Endometrial microvascular endothelial cells (primary cell): ENCODE measurements around the gene OSBPL9. TPM values are rescaled to one million over a fixed set of nuclear protein-coding genes. Genes with fewer than 3 reads are reported as not detected.

Experiments
- in situ Hi-C: cut with HindIII; loops from 2 replicates; pipeline ENCODE4 v1.10.0; 2017; ENCODE audit warnings: low sequenced_read_pairs, low pct_unique_long_range_greater_than_20kb; ENCODE audit errors: inconsistent ontology term
- total RNA-seq: library from RNA; depleted of rRNA; stranded (reverse); fragments of >200 nt; gene quantifications from one replicate; pipeline ENCODE4 v1.2.3, GENCODE V29; 2015; ENCODE audit errors: inconsistent ontology term

The OSBPL9 gene
- total RNA-seq, 1 donor from 2014 or later = 62.5 TPM

GRCh38 chr1:51654000-51654399 is 37.1 kb downstream of the OSBPL9 start:
- in situ Hi-C loops = no loop called here

DNA sequence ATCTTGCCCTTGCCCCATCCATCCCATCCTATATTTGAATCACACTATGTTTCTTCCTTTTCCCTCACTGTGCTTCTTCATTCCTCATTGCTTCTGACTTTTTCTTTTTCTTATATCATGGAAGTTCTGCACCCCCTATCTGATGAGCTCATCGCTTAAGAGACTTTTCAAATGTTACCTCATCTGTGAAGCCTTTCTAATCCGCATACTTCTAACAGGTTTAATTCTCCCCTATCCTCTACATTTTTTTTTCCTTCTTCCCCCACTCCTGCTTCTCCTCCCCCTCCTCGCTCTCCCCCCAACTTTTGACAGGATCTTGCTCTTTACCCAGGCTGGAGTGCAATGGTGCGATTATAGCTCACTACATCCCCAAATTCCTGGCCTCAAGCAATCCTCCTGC is 39.5 kb downstream of the OSBPL9 start:
- in situ Hi-C loops = no loop called here

GRCh38 chr1:51660580-51660979 is 43.7 kb downstream of the OSBPL9 start:
- in situ Hi-C loops = no loop called here

- in situ Hi-C loops = no loop called here
Measured at GRCh38 chr1:51661081-51661518, 44.2 kb downstream of the OSBPL9 start.

- in situ Hi-C loops = no loop called here
Measured at GRCh38 chr1:51663105-51663504, 46.2 kb downstream of the OSBPL9 start.

GRCh38 chr1:51663721-51664120 is 46.8 kb downstream of the OSBPL9 start:
- in situ Hi-C loops = no loop called here

DNA sequence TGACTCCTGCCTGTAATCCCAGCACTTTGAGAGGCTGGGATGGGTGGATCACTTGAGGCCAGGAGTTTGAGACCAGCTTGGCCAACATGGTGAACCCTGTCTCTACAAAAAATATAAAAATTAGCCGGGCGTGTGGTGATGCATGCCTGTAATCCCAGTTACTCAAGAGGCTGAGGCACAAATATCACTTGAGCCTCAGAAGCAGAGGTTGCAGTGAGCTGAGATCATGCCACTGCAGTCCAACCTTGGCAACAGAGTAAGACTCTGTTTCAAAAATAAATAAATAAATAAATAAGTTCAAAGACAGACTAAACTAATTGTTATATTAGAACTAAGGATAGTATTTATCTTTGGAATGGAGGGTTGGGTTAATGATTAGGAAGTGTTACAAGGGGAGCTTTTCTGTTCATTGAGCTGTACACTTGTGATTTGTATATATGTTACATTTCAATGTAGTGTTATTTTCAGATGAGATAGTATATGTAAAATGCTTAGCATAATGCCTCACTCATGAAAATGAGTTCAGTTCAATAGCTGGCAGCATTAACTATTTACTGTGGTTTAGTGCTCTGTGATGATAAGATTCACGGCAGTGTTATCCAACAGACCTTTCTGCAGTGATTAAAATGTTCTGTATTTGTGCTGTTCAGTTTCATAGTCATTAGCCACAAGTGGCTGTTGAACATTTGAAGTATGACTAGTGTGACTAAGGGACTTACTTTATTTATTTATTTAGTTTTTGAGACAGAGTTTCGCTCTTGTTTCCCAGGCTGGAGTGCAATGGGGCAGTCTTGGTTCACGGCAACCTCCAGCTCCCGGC is 47.7 kb downstream of the OSBPL9 start:
- in situ Hi-C loops = no loop called here

- in situ Hi-C loops = no loop called here
Measured at GRCh38 chr1:51666478-51666877, 49.6 kb downstream of the OSBPL9 start.

GRCh38 chr1:51667561-51667960 is 50.7 kb downstream of the OSBPL9 start:
- in situ Hi-C loops = no loop called here

DNA sequence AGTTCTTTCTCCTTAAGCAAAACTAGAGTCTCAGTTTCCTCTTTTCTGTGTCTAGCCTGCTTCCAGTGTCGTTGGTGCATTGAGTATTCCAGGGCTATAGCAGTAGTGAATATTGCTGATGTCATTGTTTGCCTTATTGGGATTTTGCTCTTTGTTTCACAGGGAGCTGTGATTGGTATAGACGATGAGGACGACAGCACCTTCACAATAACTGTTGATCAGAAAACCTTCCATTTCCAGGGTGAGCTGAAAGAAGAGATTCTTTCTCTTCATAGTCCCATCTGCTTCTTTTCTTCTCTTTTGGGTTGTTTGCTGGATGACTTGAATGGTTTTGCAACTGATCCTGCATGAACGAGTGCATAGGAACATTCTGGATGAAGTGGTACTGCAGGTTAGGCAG is 52.4 kb downstream of the OSBPL9 start:
- in situ Hi-C loops = no loop called here

- in situ Hi-C loops = no loop called here
Measured at GRCh38 chr1:51669816-51670215, 52.9 kb downstream of the OSBPL9 start.

DNA sequence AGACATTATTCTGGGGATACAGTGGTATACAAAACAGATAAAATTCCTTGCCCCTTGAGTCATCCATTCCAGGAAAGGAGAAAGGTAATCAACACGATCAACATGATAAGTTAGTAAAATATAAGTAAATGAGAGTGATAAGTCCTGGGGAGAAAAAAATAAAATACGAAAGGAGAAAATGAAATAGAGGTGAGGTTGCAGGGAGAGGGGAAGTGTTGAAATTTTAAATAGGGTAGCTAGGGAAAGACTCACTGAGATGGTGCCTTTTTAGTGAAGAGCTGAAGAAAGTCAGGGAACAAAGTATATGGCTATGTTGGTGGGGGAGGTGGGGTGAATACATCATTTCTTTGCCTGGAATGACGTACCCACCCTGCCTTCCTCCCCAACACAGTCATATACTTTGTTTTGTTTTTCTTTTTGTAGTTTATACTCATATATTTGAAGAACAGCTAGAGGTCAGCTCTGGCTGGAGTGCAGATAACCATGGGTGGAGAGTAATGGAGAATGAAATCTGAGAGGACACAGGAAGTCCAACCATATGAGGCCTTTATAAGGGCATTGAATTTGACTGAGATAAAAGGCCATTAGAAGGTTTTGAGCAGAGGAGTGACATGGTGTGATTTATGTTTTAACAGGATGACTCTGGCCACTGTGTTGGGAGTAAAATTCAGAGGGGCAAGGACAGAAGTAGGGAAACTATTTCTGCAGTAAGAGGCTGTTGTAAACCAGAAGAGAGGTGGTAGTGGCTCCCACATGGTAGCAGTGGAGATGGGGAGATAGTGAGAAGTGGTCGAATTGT is 54.8 kb downstream of the OSBPL9 start:
- in situ Hi-C loops = no loop called here

GRCh38 chr1:51673279-51673678 is 56.4 kb downstream of the OSBPL9 start:
- in situ Hi-C loops = no loop called here

DNA sequence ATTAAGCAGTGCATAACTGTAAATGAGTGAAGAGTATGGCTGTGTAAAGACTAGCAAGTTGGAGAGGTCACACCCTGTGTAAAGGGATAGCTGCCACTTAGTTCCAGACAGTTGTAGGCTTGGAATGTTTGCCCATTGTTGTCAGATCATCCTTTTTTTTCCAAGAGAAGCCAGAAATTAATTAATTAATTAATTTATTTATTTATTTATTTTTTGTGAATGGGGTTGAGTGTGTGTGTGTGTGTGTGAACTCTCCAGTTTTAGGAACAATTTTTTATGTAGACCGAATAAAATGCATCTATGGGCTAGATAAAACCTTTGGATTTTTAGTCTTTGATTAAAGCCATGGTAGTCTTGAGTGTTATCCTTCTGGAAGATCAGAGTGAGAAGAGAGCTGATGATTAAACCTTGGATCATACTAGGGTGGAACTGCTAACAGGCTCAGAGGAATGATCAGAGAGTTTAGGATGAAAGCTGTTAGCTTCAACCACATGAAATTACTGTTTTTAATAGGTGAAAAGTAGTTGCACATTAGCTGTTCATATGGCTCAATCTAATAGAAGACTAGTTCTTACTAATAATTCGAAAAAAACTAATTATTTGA is 58.4 kb downstream of the OSBPL9 start:
- in situ Hi-C loops = no loop called here

DNA sequence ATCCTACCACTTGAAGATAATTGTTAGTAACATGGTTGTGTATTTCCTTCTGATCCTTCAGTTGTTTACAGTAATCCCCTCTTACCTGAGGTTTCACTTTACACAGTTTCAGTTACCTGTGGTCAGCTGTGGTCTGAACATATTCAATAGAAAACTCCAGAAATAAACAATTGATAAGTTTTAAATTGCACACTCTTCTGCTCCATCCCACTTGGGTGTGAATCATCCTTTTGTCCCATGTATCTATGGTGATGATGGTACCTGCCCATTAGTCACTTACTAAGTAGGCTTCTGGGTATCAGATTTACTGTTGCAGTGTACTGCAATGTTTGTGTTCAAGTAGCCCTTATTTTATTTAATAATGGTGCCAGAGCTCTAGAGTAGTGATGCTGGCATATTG is 62.5 kb downstream of the OSBPL9 start:
- in situ Hi-C loops = no loop called here

GRCh38 chr1:51684776-51685175 is 67.9 kb downstream of the OSBPL9 start:
- in situ Hi-C loops = no loop called here

GRCh38 chr1:51686450-51686849 is 69.6 kb downstream of the OSBPL9 start:
- in situ Hi-C loops = no loop called here

DNA sequence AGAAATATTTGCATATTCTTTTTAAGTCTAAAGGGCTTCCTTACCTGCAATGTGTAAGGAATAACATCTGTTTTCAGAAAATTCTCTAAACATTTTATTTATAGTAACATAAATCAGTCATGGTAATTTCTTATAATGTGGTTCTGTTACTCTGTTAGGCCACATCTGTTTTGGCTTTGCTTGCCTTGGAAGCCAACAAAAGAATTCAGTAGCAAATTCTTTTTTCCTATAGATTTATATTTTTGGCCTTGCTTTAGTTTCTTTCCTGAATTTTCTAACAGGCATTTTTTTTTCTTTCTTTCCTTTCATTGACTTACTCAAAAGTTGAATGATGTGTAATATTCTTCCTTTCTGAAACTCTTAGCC is 72.2 kb downstream of the OSBPL9 start:
- in situ Hi-C loops = no loop called here

DNA sequence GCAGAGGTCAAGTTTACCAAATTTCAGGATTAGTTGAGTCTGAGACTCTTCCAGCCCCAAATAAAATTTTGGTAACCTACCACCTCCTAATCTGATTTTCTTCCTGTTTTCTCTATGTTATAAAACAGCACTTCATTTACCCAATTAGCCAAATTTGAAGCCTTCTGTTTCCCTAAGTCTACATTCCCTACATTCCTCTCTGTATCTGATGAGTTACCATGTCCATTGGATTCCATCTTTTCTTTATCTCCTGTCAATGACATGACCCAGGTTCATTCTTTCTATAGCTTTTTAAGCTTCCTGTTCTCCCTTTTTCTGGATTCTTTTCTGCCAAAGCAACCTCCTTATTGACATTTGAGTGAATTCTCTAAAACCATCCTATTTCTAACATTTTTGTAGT is 72.8 kb downstream of the OSBPL9 start:
- in situ Hi-C loops = no loop called here
